Chondrocyte (in vitro differentiated cells): ENCODE data around the gene ZBTB2. TPM values are rescaled to one million over a fixed set of nuclear protein-coding genes. Genes with fewer than 3 reads are reported as not detected.

Experiments used
- DNase-seq: peaks from one replicate; pipeline ENCODE4 v3.0.0; 2021; ENCODE audit warnings: mixed read lengths, low spot score
- H3K27ac Mint-ChIP-seq: one replicate; pipeline ENCODE4 v1.8.0; 2021; ENCODE audit warnings: mild to moderate bottlenecking, moderate library complexity, mixed read lengths; ENCODE audit not compliant: unreplicated experiment
- H3K27me3 Mint-ChIP-seq: 2 replicates; pipeline ENCODE4 v1.8.0; 2021; ENCODE audit warnings: low read depth, mixed read lengths
- H3K36me3 Mint-ChIP-seq: 2 replicates; pipeline ENCODE4 v1.8.0; 2021; ENCODE audit warnings: low read depth, mixed read lengths
- H3K4me1 Mint-ChIP-seq: 2 replicates; pipeline ENCODE4 v1.8.0; 2021; ENCODE audit warnings: low read depth, mild to moderate bottlenecking, mixed read lengths
- H3K4me3 Mint-ChIP-seq: one replicate; pipeline ENCODE4 v1.8.0; 2021; ENCODE audit warnings: mild to moderate bottlenecking, moderate library complexity, mixed read lengths; ENCODE audit not compliant: unreplicated experiment
- H3K9me3 Mint-ChIP-seq: 2 replicates; pipeline ENCODE4 v1.8.0; 2021; ENCODE audit warnings: low read depth, mixed read lengths
- total RNA-seq: library from RNA; stranded (reverse); gene quantifications from 3 replicates; pipeline ENCODE4 v1.2.1, GENCODE V29; 2021
- TF ChIP-seq, protein P1 (sequence below): fragments of 200-600 bp; sonication (generic); IDR thresholded peaks from 2 replicates; pipeline ENCODE4 v1.5.0; 2021; ENCODE audit warnings: antibody characterized with exemption, mild to moderate bottlenecking, moderate library complexity

The ZBTB2 gene
- total RNA-seq, 1 donor from 2014 or later, result 10.1 TPM

DNA sequence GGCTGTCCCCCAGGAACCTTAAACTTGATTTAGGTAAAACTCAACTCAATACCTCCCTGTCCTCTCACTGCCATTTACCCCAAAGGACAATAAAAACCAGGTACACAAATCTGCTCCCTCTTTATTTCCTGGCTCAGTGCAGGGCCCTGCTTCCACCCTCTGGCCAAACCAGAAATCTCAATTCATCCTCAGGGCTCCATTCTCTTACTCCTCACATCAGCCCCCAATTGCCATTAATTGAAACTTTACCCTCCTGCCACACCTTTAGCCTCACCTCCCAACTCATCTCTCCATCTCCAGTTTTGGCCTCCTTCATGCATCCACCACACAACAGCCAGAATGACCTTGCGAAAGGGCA is 10.5 kb downstream of the ZBTB2 start:
- TF ChIP-seq, protein P1, sequence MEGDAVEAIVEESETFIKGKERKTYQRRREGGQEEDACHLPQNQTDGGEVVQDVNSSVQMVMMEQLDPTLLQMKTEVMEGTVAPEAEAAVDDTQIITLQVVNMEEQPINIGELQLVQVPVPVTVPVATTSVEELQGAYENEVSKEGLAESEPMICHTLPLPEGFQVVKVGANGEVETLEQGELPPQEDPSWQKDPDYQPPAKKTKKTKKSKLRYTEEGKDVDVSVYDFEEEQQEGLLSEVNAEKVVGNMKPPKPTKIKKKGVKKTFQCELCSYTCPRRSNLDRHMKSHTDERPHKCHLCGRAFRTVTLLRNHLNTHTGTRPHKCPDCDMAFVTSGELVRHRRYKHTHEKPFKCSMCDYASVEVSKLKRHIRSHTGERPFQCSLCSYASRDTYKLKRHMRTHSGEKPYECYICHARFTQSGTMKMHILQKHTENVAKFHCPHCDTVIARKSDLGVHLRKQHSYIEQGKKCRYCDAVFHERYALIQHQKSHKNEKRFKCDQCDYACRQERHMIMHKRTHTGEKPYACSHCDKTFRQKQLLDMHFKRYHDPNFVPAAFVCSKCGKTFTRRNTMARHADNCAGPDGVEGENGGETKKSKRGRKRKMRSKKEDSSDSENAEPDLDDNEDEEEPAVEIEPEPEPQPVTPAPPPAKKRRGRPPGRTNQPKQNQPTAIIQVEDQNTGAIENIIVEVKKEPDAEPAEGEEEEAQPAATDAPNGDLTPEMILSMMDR, result no peak
- Mint-ChIP-seq H3K4me3 (no peak overlapping the region), H3K27me3 (no peaks in the 10 kb centered on the region), H3K9me3 (peaks cover 3% of the 10 kb centered on the region), H3K36me3 (no peaks in the 10 kb centered on the region), H3K4me1 (peaks cover 32% of the 10 kb centered on the region), H3K27ac (no peak overlapping the region)
- DNase-seq, result no peak

GRCh38 chr6:151379933-151380847 is 11.2 kb downstream of the ZBTB2 start:
- no peaks in the 10 kb centered on the region for H3K36me3 Mint-ChIP-seq
- TF ChIP-seq, protein P1, result no peak
- DNase-seq, result no peak
- H3K4me3 Mint-ChIP-seq, result no peak overlapping the region
- H3K4me1 Mint-ChIP-seq, result peaks cover 35% of the 10 kb centered on the region
- H3K27me3 Mint-ChIP-seq, result no peaks in the 10 kb centered on the region
- H3K9me3 Mint-ChIP-seq, result peaks cover 3% of the 10 kb centered on the region
- no peak overlapping the region for H3K27ac Mint-ChIP-seq

- Mint-ChIP-seq H3K36me3 (peaks cover 4% of the 10 kb centered on the region), H3K27ac (no peak overlapping the region), H3K4me3 (no peak overlapping the region), H3K9me3 (peaks cover 3% of the 10 kb centered on the region), H3K27me3 (no peaks in the 10 kb centered on the region), H3K4me1 (peaks cover 57% of the 10 kb centered on the region)
- TF ChIP-seq, protein P1, result no peak
- no peak for DNase-seq
Observed at GRCh38 chr6:151377095-151377494, 14.3 kb downstream of the ZBTB2 start.

GRCh38 chr6:151376440-151376839 is 14.9 kb downstream of the ZBTB2 start:
- TF ChIP-seq, protein P1, result peak; percentile 31
- no peak overlapping the region for H3K4me3 Mint-ChIP-seq
- peaks cover 59% of the 10 kb centered on the region for H3K4me1 Mint-ChIP-seq
- H3K9me3 Mint-ChIP-seq, result peaks cover 3% of the 10 kb centered on the region
- no peak for DNase-seq
- no peaks in the 10 kb centered on the region for H3K27me3 Mint-ChIP-seq
- peak overlapping the region; percentile 74 for H3K27ac Mint-ChIP-seq
- H3K36me3 Mint-ChIP-seq, result peaks cover 4% of the 10 kb centered on the region

GRCh38 chr6:151375833-151376232 is 15.5 kb downstream of the ZBTB2 start:
- Mint-ChIP-seq H3K36me3 (peaks cover 8% of the 10 kb centered on the region), H3K27ac (no peak overlapping the region), H3K27me3 (no peaks in the 10 kb centered on the region), H3K4me1 (peaks cover 57% of the 10 kb centered on the region), H3K9me3 (peaks cover 3% of the 10 kb centered on the region), H3K4me3 (no peak overlapping the region)
- no peak for DNase-seq
- TF ChIP-seq, protein P1, result no peak
